ENCODE measurements around the gene CROCC.
A peak's percentile ranks its signal among the peaks of the same experiment; 100 is the strongest.

CROCC gene

GRCh38 chr1:16967095-16967575, 45.4 kb downstream of the CROCC start:
- DNase-seq (ENCODE audit: low spot score): no peak

GRCh38 chr1:16967962-16968361, 46.2 kb downstream of the CROCC start:
- no peak for DNase-seq (ENCODE audit: low spot score)

DNA sequence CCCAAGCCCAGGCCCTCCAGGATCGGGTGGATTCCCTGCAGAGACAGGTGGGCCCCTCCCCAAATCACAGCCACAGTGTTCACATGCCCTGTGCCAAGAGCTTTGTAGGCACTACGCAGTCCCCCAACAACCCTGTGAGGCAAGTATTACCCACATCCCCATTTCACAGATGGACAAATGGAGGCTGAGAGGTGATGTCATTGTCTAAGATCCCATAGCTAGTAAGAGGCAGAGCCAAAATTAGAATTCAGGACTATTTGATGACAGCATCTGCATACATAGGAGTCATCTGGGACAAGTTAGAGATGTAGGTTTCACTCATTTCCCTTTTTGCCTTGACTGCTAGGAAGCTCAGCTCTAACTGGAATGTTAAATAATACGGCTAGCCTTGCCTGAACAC, 46.6 kb downstream of the CROCC start:
- no peak for DNase-seq (ENCODE audit: low spot score)

- no peak for DNase-seq (ENCODE audit: low spot score)
These were observed 47.4 kb downstream of the CROCC start for GRCh38 chr1:16969057-16969611.

DNA sequence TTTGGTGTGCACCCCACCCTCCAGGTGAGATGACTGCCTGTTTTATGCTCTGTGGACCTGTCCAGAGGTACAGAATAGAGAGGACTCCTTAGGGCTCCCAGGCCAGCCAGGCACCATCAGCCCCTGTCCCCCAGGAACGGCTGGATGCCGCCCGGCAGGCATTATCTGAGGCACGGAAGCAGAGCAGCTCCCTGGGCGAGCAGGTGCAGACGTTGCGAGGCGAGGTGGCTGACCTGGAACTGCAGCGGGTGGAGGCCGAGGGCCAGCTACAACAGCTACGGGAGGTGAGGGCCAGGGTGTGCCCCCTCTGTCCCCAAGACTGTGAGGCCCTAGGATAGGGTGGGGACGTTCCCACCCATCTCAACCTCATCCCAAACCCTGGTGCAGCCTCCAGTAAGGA, 47.9 kb downstream of the CROCC start:
- DNase-seq (ENCODE audit: low spot score): no peak

- no peak for DNase-seq (ENCODE audit: low spot score)
These were observed 48.6 kb downstream of the CROCC start for GRCh38 chr1:16970132-16970910.

DNA sequence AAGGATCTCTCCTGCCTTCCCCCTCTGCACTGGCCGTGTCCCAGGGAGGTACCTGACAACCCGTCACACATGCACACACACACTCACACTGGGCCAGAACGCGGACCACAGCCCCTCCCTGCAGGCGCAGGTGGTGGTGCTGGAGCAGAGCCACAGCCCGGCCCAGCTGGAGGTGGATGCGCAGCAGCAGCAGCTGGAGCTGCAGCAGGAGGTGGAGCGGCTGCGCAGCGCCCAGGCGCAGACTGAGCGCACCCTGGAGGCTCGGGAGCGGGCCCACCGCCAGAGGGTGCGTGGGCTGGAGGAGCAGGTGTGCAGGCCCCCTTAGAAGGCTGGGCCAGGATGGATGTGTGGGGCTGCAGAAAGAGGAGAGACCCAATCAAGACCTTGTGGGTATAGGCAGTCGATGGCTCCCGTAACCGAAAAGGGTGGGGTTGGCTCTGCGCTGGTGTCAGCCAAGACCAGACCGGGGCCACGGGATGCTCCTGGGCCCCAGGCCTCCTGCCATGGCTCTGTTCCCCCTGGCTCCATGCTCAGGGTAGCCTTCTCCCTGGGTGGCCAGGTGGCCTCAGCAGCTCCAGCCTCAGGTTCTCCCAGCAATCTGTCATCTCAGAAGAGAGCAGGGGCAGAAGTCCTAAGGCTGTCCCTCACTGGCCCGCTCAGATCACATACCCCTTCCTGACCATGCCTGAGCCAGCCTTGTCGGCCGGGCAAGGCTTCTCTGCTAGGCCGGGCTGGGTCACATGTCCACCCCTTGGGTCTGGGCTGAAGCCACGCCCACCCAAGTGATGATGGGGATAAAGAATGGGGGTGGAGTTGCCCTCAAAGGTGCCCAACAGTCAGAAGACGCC, 49.8 kb downstream of the CROCC start:
- DNase-seq (ENCODE audit: low spot score): peak; percentile 42

DNA sequence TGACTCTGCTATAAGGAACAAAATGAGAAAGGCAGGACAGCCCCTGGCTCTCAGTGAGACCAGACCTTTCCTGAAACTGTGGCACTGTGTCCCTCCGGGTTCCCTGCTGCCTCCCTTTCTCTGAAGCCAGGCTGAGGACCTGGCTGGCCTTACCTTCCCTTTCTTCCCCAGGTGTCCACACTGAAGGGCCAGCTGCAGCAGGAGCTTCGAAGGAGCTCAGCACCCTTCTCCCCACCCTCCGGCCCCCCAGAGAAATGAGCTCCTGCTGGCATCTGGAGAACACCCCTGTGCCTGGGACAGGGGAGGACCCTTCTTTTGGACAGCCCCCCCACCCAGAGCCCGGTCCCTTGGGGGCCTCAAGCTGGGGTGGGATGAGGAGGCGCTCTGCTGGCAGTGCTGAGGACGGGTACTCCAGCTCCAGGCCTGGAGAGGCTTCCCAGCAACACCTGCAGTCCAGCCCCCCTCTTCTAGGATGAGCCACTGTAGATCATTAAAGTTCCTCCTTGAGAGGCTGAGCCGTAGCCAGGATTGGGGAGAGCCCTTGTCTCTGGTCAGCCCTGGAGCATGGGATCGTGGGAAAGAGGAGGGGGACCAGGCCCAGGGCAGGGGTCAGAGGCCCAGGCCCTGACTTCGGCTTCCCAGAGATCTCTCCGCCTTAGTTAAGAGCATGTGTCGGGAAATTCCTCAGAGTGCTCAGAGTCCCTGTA, 50.6 kb downstream of the CROCC start:
- DNase-seq (ENCODE audit: low spot score): no peak

GRCh38 chr1:16973215-16973614, 51.5 kb downstream of the CROCC start:
- DNase-seq (ENCODE audit: low spot score): no peak

DNA sequence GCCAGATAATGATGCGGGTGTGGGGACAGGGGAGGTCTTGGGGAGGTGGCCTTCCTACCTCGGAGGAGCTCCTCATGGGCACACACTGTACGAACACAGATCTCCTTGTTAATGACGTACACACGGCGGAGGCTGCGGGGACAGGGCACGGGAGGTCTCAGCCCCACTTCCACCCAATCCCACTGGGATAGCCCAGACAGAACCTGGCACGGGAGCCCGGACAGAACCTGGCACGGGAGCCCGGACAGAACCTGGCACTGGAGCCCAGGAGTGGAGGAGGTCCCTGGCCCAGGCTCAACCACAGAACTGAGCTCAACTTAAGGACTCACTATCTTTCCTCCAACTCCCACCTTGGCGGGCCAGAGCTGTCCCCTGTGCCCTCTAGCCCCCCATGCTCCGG, 53.5 kb downstream of the CROCC start:
- no peak for DNase-seq (ENCODE audit: low spot score)

GRCh38 chr1:16975838-16976237, 54.1 kb downstream of the CROCC start:
- no peak for DNase-seq (ENCODE audit: low spot score)

DNA sequence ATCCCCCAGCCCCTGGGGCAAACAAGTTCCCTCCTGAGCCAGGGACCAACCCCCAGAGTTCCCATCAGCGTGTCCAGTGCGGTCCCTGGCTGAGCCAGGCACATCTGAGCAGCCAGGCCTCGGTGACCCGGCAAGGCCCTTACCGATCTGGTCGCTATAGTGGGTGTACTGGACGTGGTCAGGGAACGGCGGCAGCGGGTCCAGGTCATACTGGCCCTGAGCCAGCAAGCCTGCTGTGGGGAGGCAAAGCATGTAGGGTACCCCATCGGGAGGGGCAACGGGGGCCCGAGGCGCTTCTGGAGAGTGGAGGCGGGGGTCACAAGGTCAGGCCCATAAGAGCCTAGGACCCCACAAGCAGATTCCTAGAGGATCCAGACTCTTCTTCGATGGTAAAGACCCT, 55.2 kb downstream of the CROCC start:
- no peak for DNase-seq (ENCODE audit: low spot score)

DNA sequence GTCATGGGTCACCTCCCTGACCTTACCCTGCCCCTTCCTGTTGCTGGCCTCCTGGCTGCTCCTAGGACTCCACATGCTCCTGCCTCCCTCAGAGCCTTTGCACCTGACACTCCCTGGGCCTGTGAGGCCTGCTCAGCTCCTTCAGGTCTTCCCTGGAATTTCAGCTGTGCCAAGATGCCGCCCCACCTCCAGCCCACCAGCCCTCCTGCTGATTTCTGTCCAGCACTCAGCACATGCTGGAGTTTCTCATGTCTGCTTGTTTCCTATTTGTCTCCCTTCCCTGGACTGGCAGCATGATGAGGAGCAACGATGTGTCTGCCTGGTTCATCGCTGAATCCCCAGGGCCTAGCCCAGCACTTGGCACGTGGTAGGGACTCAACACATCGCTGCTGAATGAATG, 55.6 kb downstream of the CROCC start:
- DNase-seq (ENCODE audit: low spot score): no peak

GRCh38 chr1:16978139-16978538, 56.4 kb downstream of the CROCC start:
- no peak for DNase-seq (ENCODE audit: low spot score)

- peak; percentile 66 for DNase-seq (ENCODE audit: low spot score)
These were observed 57.1 kb downstream of the CROCC start for GRCh38 chr1:16978567-16979474.

DNA sequence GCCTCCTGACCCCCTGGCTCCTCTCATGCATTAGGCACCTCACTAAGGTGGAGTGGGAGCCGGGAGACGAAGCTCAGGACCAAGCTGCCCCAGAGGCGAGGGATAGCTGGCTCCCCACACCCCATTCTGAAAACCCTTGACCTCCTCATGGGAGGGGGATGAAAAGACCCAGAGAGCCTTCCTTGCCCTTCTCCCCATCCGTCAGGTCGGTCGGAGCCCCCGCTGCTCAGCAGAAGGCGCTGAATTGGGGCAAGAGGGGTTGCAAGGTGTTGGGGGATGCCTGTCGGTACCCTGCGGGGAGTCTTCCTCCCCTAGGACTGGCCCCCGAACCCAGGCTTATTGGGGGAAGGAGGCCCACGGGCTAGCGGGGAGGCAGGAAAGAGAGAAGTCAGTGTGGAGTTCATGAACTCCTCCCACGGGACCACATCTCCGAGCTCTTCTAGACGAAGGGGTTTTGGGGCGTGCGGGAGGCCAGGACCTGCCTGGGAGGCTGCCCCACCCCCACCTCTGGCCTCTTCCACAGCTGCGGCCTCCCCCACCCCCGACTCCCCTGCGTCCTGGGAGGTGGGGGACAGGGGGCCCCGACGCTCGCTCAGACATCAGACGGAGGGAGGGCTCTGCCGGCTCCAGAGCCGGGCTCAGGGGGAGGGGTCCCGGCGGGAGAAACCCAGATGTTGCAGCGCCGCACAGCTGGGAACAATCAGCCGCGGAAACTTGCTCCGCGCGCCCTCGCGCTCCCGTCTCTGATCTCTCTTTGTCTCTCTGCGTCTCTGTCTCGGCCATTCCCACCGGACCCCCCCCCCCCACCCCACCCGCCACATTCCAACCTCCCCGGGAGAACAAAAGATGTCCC, 58.0 kb downstream of the CROCC start:
- no peak for DNase-seq (ENCODE audit: low spot score)

- DNase-seq (ENCODE audit: low spot score): no peak
These were observed 58.9 kb downstream of the CROCC start, which contains the start of gene MFAP2 for GRCh38 chr1:16980473-16981268. Gene MFAP2, minus strand, starts transcription at chr1:16980620. Its CDS starts 2,347 bp downstream, at chr1:16978273.

DNA sequence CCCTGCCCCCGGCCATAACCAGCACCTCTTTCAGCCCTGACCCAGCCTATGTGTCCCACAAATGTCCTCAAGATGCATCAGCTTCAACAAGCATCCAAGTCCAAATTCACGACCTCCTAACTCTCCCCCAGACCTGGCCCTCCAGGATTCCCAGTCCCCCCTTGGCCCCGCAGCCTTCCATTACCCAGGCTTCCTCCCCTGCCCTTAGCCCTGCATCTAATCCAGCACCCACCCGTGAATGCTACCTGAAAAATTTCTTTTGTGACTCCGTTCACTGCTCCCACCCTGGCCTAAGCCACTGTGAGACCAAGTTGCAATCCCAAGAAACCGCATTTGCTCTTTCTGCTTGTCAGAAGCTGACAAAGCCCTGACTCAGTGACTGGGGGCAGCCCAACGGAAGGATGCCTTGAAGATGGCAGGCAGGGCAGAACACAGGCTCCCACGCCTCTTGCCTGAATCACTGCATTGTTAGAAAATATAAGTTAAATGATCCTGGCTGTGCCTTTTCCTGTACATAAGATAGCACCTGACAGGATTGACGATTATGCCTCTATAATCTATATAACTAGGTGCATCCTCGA, 59.6 kb downstream of the CROCC start:
- DNase-seq (ENCODE audit: low spot score): no peak
